Stomach (tissue), 9 donors: ENCODE data around the gene PJVK. TPM values are rescaled to one million over a fixed set of nuclear protein-coding genes. Genes with fewer than 3 reads are reported as not detected.
A peak's percentile ranks its signal among the peaks of the same experiment; 100 is the strongest.

Experiments
- DNase-seq, 2 donors: peaks; one replicate each; pipeline versions ENCODE4 v3.0.0 to v3.0.0-alpha.2; 2013 to 2019
- H3K27ac ChIP-seq, 5 donors: fragments of 200-600 bp in 4 of 5; sonication (generic) in 4 of 5; one replicate each; pipeline ENCODE4 v1.5.1; 2013 to 2019; ENCODE audit warnings: mild to moderate bottlenecking in 1 of 5, moderate library complexity in 1 of 5
- H3K27me3 ChIP-seq, 3 donors: fragments of 200-600 bp; sonication (generic); one replicate each; pipeline ENCODE4 v1.5.1; 2017 to 2019; ENCODE audit warnings: mixed run types in 1 of 3
- H3K36me3 ChIP-seq, 4 donors: fragments of 200-600 bp; sonication (generic); 1 replicate in 3 of 4; 2 replicates in 1 of 4; pipeline ENCODE4 v1.5.1; 2016 to 2019
- H3K4me1 ChIP-seq, 4 donors: fragments of 200-600 bp; sonication (generic); one replicate each; pipeline ENCODE4 v1.5.1; 2016 to 2019
- H3K4me3 ChIP-seq, 4 donors: fragments of 200-600 bp; sonication (generic) in 3 of 4; one replicate each; pipeline ENCODE4 v1.5.1; 2016 to 2019; ENCODE audit warnings: mild to moderate bottlenecking in 1 of 4
- H3K9me3 ChIP-seq, 4 donors: fragments of 200-600 bp; sonication (generic); one replicate each; pipeline ENCODE4 v1.5.1; 2016 to 2019
- EP300 ChIP-seq: sonication (generic); formaldehyde crosslinking; IDR thresholded peaks from one replicate; pipeline ENCODE4 v1.6.1; 2017; ENCODE audit warnings: antibody characterized with exemption
- POLR2A ChIP-seq, 4 donors: fragments of 450-650 bp; IDR thresholded peaks; one replicate each; pipeline ENCODE4 v1.6.1; 2016; ENCODE audit warnings: antibody characterized with exemption in 4 of 4, control low read depth in 2 of 4, mild to moderate bottlenecking in 1 of 4, moderate library complexity in 1 of 4
- POLR2AphosphoS5 ChIP-seq, 3 donors: sonication (generic); formaldehyde crosslinking; IDR thresholded peaks; one replicate each; pipeline ENCODE4 v1.6.1; 2016; ENCODE audit warnings: antibody characterized with exemption in 3 of 3
- WGBS, 5 donors: extraction: QIAGEN DNeasy Blood & Tissue Kit in 3 of 5; methylation state at CpG; one replicate each; pipeline versions ENCODE4 v1.1.5 to v1.1.7; 2013 to 2018; 5-methylcytosine and 5-hydroxymethylcytosine counted together
- intact Hi-C: fragments of 100-400 bp; cut with DNase I; formaldehyde crosslinking; loops from one replicate; pipeline ENCODE4 v1.15.1; 2023; ENCODE audit warnings: low total_unique reads
- polyA plus RNA-seq, 3 donors: library from polyadenylated mRNA; stranded (reverse); fragments of 200-250 nt; gene quantifications; one replicate each; pipeline ENCODE4 v1.2.3, GENCODE V29; 2013
- total RNA-seq, 5 donors: library from RNA; depleted of rRNA; stranded (reverse); fragments of >200 nt; gene quantifications; one replicate each; pipeline versions ENCODE4 v1.1.0 to v1.2.3, GENCODE V29; 2014 to 2016
- TF ChIP-seq, protein P1 (sequence below), 7 experiments: fragments of 450-650 bp in 4 of 7; fragments of 200-600 bp in 3 of 7; sonication (generic) in 3 of 7; IDR thresholded peaks; one replicate each; pipeline ENCODE4 v1.5.1; 2016 to 2019; ENCODE audit warnings: antibody characterized with exemption in 7 of 7, control low read depth in 2 of 7, mild to moderate bottlenecking in 1 of 7
- donor health status: healthy with polysubstance abuse.
- donor health status: Bipolar disorder and iron deficiency.
- donor health status: healthy.

The PJVK gene
- total and polyA plus RNA-seq, 8 donors: 0.72 to 8.8 (median 3.0) TPM; not detected in 2

DNA sequence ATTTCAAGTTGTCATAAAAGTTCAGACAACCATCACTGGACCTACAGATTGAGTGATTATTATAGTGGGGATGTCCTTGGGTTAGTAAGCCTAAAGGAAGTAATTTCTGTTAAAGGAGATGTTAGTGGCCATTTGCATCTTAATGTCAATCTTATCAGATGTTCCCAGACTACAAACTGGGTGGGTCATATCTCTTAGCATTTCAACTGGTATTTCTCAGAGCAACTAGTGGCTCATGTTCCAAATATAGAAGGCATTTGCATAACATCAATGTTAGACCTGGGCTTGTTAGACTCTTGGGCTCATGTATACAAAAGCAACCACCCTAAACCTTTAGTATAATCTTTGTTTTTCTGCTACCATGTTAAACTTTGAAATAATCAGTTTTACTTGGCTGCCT, 47.0 kb downstream of the PJVK start:
- H3K27ac ChIP-seq: no peak overlapping the region
- intact Hi-C loops: no loop called here
- H3K4me1 ChIP-seq: no peaks in the 10 kb centered on the region
- no peak for DNase-seq
- H3K4me3 ChIP-seq: no peak overlapping the region
- no peaks in the 10 kb centered on the region for H3K9me3 ChIP-seq
- H3K36me3 ChIP-seq: peaks cover 57 to 99% (median 97%) of the 10 kb centered on the region in 4 donors
- TF ChIP-seq EP300 (no peak), POLR2AphosphoS5 (IDR thresholded peaks at IDR 0.05) (no peak)
- TF ChIP-seq, protein P1, sequence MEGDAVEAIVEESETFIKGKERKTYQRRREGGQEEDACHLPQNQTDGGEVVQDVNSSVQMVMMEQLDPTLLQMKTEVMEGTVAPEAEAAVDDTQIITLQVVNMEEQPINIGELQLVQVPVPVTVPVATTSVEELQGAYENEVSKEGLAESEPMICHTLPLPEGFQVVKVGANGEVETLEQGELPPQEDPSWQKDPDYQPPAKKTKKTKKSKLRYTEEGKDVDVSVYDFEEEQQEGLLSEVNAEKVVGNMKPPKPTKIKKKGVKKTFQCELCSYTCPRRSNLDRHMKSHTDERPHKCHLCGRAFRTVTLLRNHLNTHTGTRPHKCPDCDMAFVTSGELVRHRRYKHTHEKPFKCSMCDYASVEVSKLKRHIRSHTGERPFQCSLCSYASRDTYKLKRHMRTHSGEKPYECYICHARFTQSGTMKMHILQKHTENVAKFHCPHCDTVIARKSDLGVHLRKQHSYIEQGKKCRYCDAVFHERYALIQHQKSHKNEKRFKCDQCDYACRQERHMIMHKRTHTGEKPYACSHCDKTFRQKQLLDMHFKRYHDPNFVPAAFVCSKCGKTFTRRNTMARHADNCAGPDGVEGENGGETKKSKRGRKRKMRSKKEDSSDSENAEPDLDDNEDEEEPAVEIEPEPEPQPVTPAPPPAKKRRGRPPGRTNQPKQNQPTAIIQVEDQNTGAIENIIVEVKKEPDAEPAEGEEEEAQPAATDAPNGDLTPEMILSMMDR (IDR thresholded peaks at IDR 0.05): no peak
- no peaks in the 10 kb centered on the region for H3K27me3 ChIP-seq

DNA sequence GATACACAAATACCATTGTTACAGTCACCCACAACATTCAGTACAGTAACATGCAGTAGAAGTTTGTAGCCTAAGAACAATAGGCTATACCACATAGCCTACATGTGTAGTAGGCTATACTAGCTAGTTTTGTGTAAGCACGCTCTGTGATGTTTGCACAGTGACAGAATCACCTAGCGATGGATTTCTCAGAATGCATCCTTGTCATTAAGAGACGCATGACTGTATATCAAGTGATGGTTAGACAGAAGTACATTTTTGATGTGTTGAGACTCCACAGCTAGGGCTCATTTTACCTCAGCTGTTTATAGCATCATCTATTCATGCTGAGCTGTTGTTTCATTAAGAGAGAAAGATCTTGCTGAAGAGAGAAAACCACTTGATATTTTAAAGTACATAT, 48.5 kb downstream of the PJVK start:
- TF ChIP-seq POLR2AphosphoS5 (IDR thresholded peaks at IDR 0.05) (no peak), EP300 (no peak), POLR2A (IDR thresholded peaks at IDR 0.05) (no peak)
- TF ChIP-seq, protein P1 (IDR thresholded peaks at IDR 0.05): no peak
- intact Hi-C loops: no loop called here
- 92 to 98% (median 96%) methylated on average over 3 of the region's 3 CpGs for WGBS, 5 donors
- H3K27me3 ChIP-seq: no peaks in the 10 kb centered on the region
- no peak for DNase-seq
- no peak overlapping the region for H3K4me3 ChIP-seq
- H3K9me3 ChIP-seq: no peaks in the 10 kb centered on the region
- H3K27ac ChIP-seq: no peak overlapping the region
- H3K36me3 ChIP-seq: peaks cover 47 to 99% (median 97%) of the 10 kb centered on the region in 4 donors
- H3K4me1 ChIP-seq: no peaks in the 10 kb centered on the region

DNA sequence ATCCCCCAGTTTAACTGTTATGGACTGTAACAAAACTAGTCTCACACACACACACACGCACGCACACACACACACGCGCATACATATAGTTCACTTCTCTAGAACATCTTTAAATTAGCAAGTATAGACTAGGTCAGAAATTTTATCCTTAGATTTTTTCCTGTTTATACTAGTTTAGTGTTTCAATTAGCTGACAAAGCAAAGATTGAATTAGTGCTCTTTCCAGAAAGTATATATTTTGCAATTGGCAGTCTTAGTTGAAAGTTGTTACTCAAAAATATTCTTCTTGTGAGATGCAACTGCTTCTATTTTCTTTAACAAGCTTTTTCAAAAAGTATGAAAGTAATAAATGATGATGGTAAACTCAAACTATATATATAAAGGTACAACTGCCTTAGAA, 51.6 kb downstream of the PJVK start:
- TF ChIP-seq, protein P1 (IDR thresholded peaks at IDR 0.05): no peak
- no peak for TF ChIP-seq POLR2A (IDR thresholded peaks at IDR 0.05)
- TF ChIP-seq POLR2AphosphoS5 (IDR thresholded peaks at IDR 0.05): no peak
- TF ChIP-seq EP300: no peak
- H3K4me3 ChIP-seq: no peak overlapping the region
- H3K27me3 ChIP-seq: no peaks in the 10 kb centered on the region
- DNase-seq: no peak
- peaks cover 31 to 88% (median 86%) of the 10 kb centered on the region in 4 donors for H3K36me3 ChIP-seq
- H3K4me1 ChIP-seq: peaks cover 0 to 15% (median 4%) of the 10 kb centered on the region in 4 donors
- H3K27ac ChIP-seq: no peak overlapping the region
- intact Hi-C loops: no loop called here
- WGBS, 5 donors: 95 to 99% (median 96%) methylated on average over 4 of the region's 4 CpGs
- no peaks in the 10 kb centered on the region for H3K9me3 ChIP-seq

DNA sequence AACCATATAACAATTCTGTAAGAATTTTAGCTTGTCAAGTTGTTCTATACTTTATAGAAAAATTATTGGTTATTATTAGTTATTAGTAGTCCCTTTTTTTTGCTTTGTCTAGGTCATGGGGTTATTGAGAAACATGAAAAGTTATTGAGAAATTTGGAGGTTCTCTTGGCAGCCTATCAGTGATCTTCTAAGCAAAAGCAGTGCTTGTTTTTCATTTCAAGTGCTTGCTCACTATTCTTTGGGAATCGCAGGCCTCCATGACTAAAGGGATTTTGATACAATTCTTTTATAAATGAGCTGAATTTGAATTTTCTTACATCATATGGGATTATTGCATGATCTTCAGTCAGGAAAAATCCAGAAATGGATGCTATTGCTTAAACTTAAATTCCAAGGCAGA, 54.9 kb downstream of the PJVK start:
- WGBS, 5 donors: 92 to 100% (median 94%) methylated on average over 1 of the region's 1 CpG

DNA sequence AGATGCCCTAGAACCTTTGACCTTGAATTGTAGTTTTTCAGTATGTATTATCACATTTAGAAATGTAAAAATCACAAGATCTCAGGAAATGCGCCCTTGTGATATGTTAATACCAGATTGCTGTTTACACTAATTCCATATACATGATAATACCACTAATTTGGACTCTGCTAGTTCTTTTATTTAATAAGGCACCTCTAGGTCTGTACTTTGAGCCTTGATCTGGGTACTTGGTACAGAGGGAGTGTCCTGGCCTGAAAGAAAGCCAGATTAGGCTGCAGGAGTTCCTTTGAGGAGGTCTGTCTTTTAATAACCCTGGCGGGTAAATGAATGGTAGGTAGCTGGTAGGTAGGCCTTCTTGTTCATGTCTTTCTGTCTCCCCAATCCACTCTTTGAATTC, 55.3 kb downstream of the PJVK start:
- Histone ChIP-seq H3K27ac (peak overlapping the region in 1 of 5 donors; percentile 28), H3K4me1 (peaks cover 0 to 15% (median 4%) of the 10 kb centered on the region in 4 donors), H3K4me3 (no peak overlapping the region), H3K9me3 (no peaks in the 10 kb centered on the region), H3K36me3 (peaks cover 12 to 74% (median 66%) of the 10 kb centered on the region in 4 donors), H3K27me3 (no peaks in the 10 kb centered on the region)
- 36 to 66% (median 52%) methylated on average over 2 of the region's 2 CpGs for WGBS, 5 donors
- TF ChIP-seq, protein P1 (IDR thresholded peaks at IDR 0.05): no peak
- TF ChIP-seq EP300 (no peak), POLR2A (IDR thresholded peaks at IDR 0.05) (no peak), POLR2AphosphoS5 (IDR thresholded peaks at IDR 0.05) (no peak)
- DNase-seq: no peak
- intact Hi-C loops: no loop called here

More for the DNA sequence above, 54.9 kb downstream of the PJVK start:
- H3K36me3 ChIP-seq: peaks cover 16 to 74% (median 66%) of the 10 kb centered on the region in 4 donors
- H3K4me1 ChIP-seq: peaks cover 0 to 15% (median 4%) of the 10 kb centered on the region in 4 donors
- no peak for DNase-seq
- peak overlapping the region in 1 of 5 donors; percentile 28 for H3K27ac ChIP-seq
- intact Hi-C loops: no loop called here
- no peak overlapping the region for H3K4me3 ChIP-seq
- no peaks in the 10 kb centered on the region for H3K9me3 ChIP-seq
- no peak for TF ChIP-seq EP300
- no peak for TF ChIP-seq POLR2AphosphoS5 (IDR thresholded peaks at IDR 0.05)
- no peaks in the 10 kb centered on the region for H3K27me3 ChIP-seq
